B cell (primary cell): Measurements from ENCODE around the gene AOC1.

Experiments used
- EZH2 ChIP-seq: IDR thresholded peaks from 2 replicates; pipeline ENCODE4 v1.6.1; 2012; ENCODE audit warnings: borderline replicate concordance, low read depth, mild to moderate bottlenecking, moderate library complexity, low read length; ENCODE audit not compliant: insufficient read depth, poor library complexity, severe bottlenecking
- TF ChIP-seq, protein P1 (sequence below): fragments of 200-600 bp; IDR thresholded peaks from one replicate; pipeline ENCODE4 v1.8.0; 2022; ENCODE audit warnings: antibody characterized with exemption, mild to moderate bottlenecking

DNA sequence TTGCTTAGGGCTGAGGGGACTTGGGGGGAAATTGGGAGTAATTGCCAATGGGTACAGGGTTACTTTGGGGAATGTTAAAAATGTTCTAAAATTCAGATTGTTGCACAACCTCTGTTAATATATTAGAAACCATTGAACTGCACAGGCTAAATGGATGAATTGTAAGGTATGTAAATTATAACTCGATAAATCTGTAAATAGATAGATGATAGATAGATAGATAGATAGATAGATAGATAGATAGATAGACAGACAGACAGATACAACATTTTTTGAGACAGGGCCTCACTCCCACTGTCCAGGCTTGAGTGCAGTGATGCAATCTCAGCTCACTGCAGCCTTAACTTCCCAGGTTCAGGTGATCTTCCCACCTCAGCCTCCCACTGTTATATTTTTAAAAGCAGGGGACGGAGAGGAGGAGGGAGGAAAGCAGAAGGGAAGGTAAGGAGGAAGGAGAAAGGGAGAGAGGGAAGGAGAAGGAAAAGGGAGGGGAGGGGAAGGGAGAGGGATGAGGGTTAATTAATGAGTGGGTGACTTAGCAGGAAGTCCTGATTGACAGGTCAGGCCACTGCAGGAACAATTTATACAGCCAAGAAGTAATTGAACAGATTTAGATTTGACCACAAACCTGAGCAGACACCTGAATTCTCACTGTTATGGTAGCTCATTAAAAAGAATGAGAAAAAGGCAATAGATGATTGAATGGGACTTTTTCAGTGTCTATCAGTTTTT lies 38.7 kb downstream of the AOC1 start:
- TF ChIP-seq, protein P1, sequence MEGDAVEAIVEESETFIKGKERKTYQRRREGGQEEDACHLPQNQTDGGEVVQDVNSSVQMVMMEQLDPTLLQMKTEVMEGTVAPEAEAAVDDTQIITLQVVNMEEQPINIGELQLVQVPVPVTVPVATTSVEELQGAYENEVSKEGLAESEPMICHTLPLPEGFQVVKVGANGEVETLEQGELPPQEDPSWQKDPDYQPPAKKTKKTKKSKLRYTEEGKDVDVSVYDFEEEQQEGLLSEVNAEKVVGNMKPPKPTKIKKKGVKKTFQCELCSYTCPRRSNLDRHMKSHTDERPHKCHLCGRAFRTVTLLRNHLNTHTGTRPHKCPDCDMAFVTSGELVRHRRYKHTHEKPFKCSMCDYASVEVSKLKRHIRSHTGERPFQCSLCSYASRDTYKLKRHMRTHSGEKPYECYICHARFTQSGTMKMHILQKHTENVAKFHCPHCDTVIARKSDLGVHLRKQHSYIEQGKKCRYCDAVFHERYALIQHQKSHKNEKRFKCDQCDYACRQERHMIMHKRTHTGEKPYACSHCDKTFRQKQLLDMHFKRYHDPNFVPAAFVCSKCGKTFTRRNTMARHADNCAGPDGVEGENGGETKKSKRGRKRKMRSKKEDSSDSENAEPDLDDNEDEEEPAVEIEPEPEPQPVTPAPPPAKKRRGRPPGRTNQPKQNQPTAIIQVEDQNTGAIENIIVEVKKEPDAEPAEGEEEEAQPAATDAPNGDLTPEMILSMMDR = no peak
- no peak for TF ChIP-seq EZH2
